SK-N-SH treated with all-trans-retinoic acid at 6 μM for 48 hours (cell line): ENCODE data around the gene AK4.

Experiments
- BACH2 ChIP-seq: fragments of 250-450 bp; sonication (Bioruptor Pico); IDR thresholded peaks from 2 replicates; pipeline ENCODE4 v1.9.0; 2021; ENCODE audit warnings: mild to moderate bottlenecking, borderline replicate concordance
- CREB5 ChIP-seq: fragments of 250-450 bp; sonication (Bioruptor Pico); IDR thresholded peaks from 2 replicates; pipeline ENCODE4 v1.5.1; 2020; ENCODE audit warnings: low read depth, mild to moderate bottlenecking, moderate library complexity
- CSDC2 ChIP-seq: fragments of 250-450 bp; sonication (Bioruptor Pico); IDR thresholded peaks from 2 replicates; pipeline ENCODE4 v1.5.0; 2020; ENCODE audit warnings: mild to moderate bottlenecking, moderate library complexity
- ESRRG ChIP-seq: fragments of 250-450 bp; sonication (Bioruptor Pico); IDR thresholded peaks from 2 replicates; pipeline ENCODE4 v1.6.1; 2021; ENCODE audit warnings: mild to moderate bottlenecking
- GLIS3 ChIP-seq: fragments of 250-450 bp; sonication (Bioruptor Pico); IDR thresholded peaks from 2 replicates; pipeline ENCODE4 v1.5.0; 2020; ENCODE audit warnings: mild to moderate bottlenecking, moderate library complexity
- PATZ1 ChIP-seq: fragments of 250-450 bp; sonication (Bioruptor Pico); IDR thresholded peaks from 2 replicates; pipeline ENCODE4 v1.8.0; 2020; ENCODE audit warnings: mild to moderate bottlenecking, moderate library complexity, borderline replicate concordance
- RARB ChIP-seq: fragments of 250-450 bp; sonication (Bioruptor Pico); IDR thresholded peaks from 2 replicates; pipeline ENCODE4 v1.8.0; 2021; ENCODE audit warnings: mild to moderate bottlenecking, moderate library complexity
- SNAI2 ChIP-seq: fragments of 250-450 bp; sonication (Bioruptor Pico); IDR thresholded peaks from 2 replicates; pipeline ENCODE4 v1.5.0; 2020; ENCODE audit warnings: mild to moderate bottlenecking, moderate library complexity
- TCF4 ChIP-seq: fragments of 250-450 bp; sonication (Bioruptor Pico); IDR thresholded peaks from 2 replicates; pipeline ENCODE4 v1.8.0; 2021; ENCODE audit warnings: mild to moderate bottlenecking, moderate library complexity, borderline replicate concordance
- ZC3H10 ChIP-seq: fragments of 250-450 bp; sonication (Bioruptor Pico); IDR thresholded peaks from 2 replicates; pipeline ENCODE4 v1.5.1; 2021; ENCODE audit warnings: mild to moderate bottlenecking, moderate library complexity
- ZFP3 ChIP-seq: fragments of 250-450 bp; sonication (Bioruptor Pico); IDR thresholded peaks from 2 replicates; pipeline ENCODE4 v1.5.0; 2020; ENCODE audit warnings: mild to moderate bottlenecking, moderate library complexity
- TF ChIP-seq, protein P1 (sequence below): fragments of 250-450 bp; sonication (Bioruptor Pico); IDR thresholded peaks from 2 replicates; pipeline ENCODE4 v1.5.0; 2020; ENCODE audit warnings: mild to moderate bottlenecking, moderate library complexity

- TF ChIP-seq CREB5 (no peak), TCF4 (CRISPR knock-in tag) (no peak), ZFP3 (CRISPR knock-in tag) (no peak), PATZ1 (CRISPR knock-in tag) (no peak), RARB (CRISPR knock-in tag) (no peak), ESRRG (CRISPR knock-in tag) (no peak), ZC3H10 (CRISPR knock-in tag) (no peak), SNAI2 (CRISPR knock-in tag) (no peak), GLIS3 (CRISPR knock-in tag) (no peak), CSDC2 (no peak), BACH2 (CRISPR knock-in tag) (no peak)
- TF ChIP-seq, protein P1, sequence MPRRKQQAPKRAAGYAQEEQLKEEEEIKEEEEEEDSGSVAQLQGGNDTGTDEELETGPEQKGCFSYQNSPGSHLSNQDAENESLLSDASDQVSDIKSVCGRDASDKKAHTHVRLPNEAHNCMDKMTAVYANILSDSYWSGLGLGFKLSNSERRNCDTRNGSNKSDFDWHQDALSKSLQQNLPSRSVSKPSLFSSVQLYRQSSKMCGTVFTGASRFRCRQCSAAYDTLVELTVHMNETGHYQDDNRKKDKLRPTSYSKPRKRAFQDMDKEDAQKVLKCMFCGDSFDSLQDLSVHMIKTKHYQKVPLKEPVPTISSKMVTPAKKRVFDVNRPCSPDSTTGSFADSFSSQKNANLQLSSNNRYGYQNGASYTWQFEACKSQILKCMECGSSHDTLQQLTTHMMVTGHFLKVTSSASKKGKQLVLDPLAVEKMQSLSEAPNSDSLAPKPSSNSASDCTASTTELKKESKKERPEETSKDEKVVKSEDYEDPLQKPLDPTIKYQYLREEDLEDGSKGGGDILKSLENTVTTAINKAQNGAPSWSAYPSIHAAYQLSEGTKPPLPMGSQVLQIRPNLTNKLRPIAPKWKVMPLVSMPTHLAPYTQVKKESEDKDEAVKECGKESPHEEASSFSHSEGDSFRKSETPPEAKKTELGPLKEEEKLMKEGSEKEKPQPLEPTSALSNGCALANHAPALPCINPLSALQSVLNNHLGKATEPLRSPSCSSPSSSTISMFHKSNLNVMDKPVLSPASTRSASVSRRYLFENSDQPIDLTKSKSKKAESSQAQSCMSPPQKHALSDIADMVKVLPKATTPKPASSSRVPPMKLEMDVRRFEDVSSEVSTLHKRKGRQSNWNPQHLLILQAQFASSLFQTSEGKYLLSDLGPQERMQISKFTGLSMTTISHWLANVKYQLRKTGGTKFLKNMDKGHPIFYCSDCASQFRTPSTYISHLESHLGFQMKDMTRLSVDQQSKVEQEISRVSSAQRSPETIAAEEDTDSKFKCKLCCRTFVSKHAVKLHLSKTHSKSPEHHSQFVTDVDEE = no peak
Observed at GRCh38 chr1:65157546-65157941, 9.5 kb downstream of the AK4 start.
